Esophagus muscularis mucosa (tissue), 3 donors: ENCODE measurements around the gene POGLUT2.

Source experiments
- POLR2A ChIP-seq: fragments of 450-650 bp; IDR thresholded peaks from one replicate; pipeline ENCODE4 v1.6.1; 2017; ENCODE audit warnings: antibody characterized with exemption, moderate library complexity, mild to moderate bottlenecking, low read depth
- TF ChIP-seq, protein P1 (sequence below), 3 experiments: fragments of 200-600 bp in 2 of 3; fragments of 450-650 bp in 1 of 3; sonication (generic) in 2 of 3; IDR thresholded peaks; one replicate each; pipeline ENCODE4 v1.5.1; 2017 to 2019; ENCODE audit warnings: antibody characterized with exemption in 3 of 3, mild to moderate bottlenecking in 2 of 3, moderate library complexity in 1 of 3

DNA sequence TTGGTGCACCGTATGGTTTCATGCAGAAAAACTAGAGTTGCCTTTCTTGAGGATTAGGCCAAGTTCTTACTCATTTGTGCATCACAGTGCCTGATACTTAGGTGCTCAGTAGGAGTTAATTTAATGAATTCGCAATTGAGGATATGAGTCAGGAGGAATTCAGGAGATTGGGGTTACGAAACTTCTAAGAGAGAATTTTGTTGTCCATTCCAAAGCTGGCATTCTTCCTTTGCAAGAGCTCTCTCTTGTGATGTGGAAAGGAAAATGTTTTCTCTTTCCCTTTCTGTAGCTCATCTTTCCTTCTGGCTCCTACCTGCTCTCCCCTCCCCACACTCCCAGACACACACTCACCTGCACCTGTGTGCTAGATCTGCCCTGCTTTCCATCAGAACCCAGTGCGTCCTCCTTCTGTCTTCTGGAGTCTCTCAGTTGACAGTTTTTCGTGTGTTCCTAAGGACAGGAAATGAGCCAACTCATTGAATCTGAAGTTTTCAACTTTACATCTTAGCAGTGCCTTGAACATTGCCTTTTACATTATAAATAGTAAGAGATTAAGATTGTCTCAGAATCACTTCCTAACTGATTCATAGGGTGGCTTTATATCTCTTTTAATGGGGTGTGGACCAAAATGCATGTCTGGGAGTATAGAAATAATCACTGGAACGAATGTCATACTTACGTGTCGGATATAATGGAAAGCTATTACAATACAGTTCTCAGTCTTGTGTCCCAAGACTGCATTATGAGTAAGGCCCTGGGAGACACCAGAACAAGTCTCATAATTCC is 27.3 kb upstream of the POGLUT2 start:
- TF ChIP-seq, protein P1, sequence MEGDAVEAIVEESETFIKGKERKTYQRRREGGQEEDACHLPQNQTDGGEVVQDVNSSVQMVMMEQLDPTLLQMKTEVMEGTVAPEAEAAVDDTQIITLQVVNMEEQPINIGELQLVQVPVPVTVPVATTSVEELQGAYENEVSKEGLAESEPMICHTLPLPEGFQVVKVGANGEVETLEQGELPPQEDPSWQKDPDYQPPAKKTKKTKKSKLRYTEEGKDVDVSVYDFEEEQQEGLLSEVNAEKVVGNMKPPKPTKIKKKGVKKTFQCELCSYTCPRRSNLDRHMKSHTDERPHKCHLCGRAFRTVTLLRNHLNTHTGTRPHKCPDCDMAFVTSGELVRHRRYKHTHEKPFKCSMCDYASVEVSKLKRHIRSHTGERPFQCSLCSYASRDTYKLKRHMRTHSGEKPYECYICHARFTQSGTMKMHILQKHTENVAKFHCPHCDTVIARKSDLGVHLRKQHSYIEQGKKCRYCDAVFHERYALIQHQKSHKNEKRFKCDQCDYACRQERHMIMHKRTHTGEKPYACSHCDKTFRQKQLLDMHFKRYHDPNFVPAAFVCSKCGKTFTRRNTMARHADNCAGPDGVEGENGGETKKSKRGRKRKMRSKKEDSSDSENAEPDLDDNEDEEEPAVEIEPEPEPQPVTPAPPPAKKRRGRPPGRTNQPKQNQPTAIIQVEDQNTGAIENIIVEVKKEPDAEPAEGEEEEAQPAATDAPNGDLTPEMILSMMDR (IDR thresholded peaks at IDR 0.05), result no peak
- no peak for TF ChIP-seq POLR2A
